Keratinocyte (primary cell): ENCODE measurements around the gene COCH.

Experiments used
- EZH2 ChIP-seq: IDR thresholded peaks from one replicate; pipeline ENCODE4 v1.6.1; 2012; ENCODE audit warnings: inconsistent platforms, mild to moderate bottlenecking, low read length, moderate library complexity
- TF ChIP-seq, protein P1 (sequence below), 3 experiments: IDR thresholded peaks in 1 of 3; conservative IDR thresholded peaks in 1 of 3; optimal IDR thresholded peaks in 1 of 3; 2 replicates in 2 of 3; 3 replicates in 1 of 3; pipeline versions ENCODE3 to v1.5.1; 2011; ENCODE audit warnings: low read length in 3 of 3, mild to moderate bottlenecking in 3 of 3, moderate library complexity in 2 of 3, control low read depth in 1 of 3, inconsistent platforms in 1 of 3; ENCODE audit not compliant: insufficient read depth in 2 of 3; ENCODE audit errors: extremely low read depth in 1 of 3

DNA sequence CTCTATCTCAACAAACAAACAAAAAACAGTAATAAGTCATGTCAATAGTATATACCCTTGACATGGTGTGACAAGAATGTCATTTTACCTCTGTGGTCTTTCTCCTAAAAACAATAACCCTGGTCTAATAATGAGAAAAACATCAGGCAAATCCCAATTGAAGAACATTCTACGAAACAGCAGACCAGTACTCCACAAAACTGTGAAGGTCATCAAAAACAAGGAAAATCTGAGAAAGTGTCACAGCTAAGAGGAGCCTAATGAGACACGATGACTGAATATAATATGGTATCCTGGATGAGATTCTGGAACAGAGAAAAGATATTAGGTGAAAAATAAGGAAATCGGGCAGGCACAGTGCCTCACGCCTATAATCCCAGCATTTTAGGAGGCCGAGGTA, 5.6 kb upstream of the COCH start:
- TF ChIP-seq, protein P1, sequence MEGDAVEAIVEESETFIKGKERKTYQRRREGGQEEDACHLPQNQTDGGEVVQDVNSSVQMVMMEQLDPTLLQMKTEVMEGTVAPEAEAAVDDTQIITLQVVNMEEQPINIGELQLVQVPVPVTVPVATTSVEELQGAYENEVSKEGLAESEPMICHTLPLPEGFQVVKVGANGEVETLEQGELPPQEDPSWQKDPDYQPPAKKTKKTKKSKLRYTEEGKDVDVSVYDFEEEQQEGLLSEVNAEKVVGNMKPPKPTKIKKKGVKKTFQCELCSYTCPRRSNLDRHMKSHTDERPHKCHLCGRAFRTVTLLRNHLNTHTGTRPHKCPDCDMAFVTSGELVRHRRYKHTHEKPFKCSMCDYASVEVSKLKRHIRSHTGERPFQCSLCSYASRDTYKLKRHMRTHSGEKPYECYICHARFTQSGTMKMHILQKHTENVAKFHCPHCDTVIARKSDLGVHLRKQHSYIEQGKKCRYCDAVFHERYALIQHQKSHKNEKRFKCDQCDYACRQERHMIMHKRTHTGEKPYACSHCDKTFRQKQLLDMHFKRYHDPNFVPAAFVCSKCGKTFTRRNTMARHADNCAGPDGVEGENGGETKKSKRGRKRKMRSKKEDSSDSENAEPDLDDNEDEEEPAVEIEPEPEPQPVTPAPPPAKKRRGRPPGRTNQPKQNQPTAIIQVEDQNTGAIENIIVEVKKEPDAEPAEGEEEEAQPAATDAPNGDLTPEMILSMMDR (optimal IDR thresholded peaks at IDR 0.05 in 1 of 3, IDR thresholded peaks at IDR 0.05 in 1 of 3, conservative IDR thresholded peaks at IDR 0.05 in 1 of 3; ENCODE audit: extremely low read depth in 1 of 3, insufficient read depth in 2 of 3, low read length in 3 of 3) = no peak
- no peak for TF ChIP-seq EZH2
